H1 (cell line): ENCODE results near the gene ACTN2. TPM values are rescaled to one million over a fixed set of nuclear protein-coding genes. Genes with fewer than 3 reads are reported as not detected.

Experiments used
- CTCF ChIA-PET: fragments of 300-600 bp; sonication (Branson Sonifier 250); formaldehyde crosslinking; loops from one replicate; lab custom pipeline; 2021; ENCODE audit not compliant: partially characterized antibody; lab: Charles Lee
- POLR2A ChIA-PET: fragments of 300-600 bp; sonication (Branson Sonifier 250); formaldehyde crosslinking; loops from one replicate; lab custom pipeline; 2021; ENCODE audit warnings: inconsistent platforms; ENCODE audit not compliant: partially characterized antibody; lab: Charles Lee
- DNase-seq, 2 experiments: peaks; one replicate each; pipeline versions ENCODE4 v3.0.0 to v3.0.0-alpha.2; 2010 to 2022; ENCODE audit warnings: low spot score in 2 of 2, low read depth in 1 of 2, mixed read lengths in 1 of 2
- FAIRE-seq: peaks from 2 replicates; lab custom pipeline; 2011; peaks lifted over from hg19 to GRCh38; lab: Jason Lieb, UNC
- H2AFZ ChIP-seq: 2 replicates; pipeline ENCODE4 v1.8.1; 2012; ENCODE audit warnings: low read length, inconsistent platforms
- H2AK5ac ChIP-seq: 2 replicates; pipeline ENCODE4 v1.6.1; 2013; ENCODE audit warnings: low read depth, low read length
- H2BK120ac ChIP-seq: replicated peaks from 2 replicates; pipeline ENCODE3; 2013; ENCODE audit warnings: low read depth, low read length, inconsistent platforms
- H2BK12ac ChIP-seq: 2 replicates; pipeline ENCODE4 v1.6.1; 2013; ENCODE audit warnings: low read depth, low read length
- H2BK15ac ChIP-seq: 2 replicates; pipeline ENCODE4 v1.6.1; 2013; ENCODE audit warnings: low read length
- H2BK20ac ChIP-seq: 2 replicates; pipeline ENCODE4 v1.6.1; 2013; ENCODE audit warnings: low read length
- H2BK5ac ChIP-seq: 2 replicates; pipeline ENCODE4 v1.6.1; 2013; ENCODE audit warnings: low read depth, low read length
- H3K14ac ChIP-seq: 2 replicates; pipeline ENCODE4 v1.6.1; 2013; ENCODE audit warnings: inconsistent platforms; ENCODE audit not compliant: insufficient read length
- H3K18ac ChIP-seq: 2 replicates; pipeline ENCODE4 v1.6.1; 2013; ENCODE audit warnings: low read length; ENCODE audit errors: extremely low read depth
- H3K23ac ChIP-seq: 2 replicates; pipeline ENCODE4 v1.6.1; 2013; ENCODE audit warnings: inconsistent platforms; ENCODE audit not compliant: insufficient read length
- H3K23me2 ChIP-seq: 2 replicates; pipeline ENCODE4 v1.6.1; 2013; ENCODE audit warnings: low read depth, low read length
- H3K27ac ChIP-seq: 2 replicates; pipeline ENCODE4 v1.6.1; 2011; ENCODE audit warnings: low read depth, low read length, inconsistent platforms
- H3K27me3 ChIP-seq, 4 experiments: replicated peaks in 1 of 4; 1 replicate in 1 of 4; 2 replicates in 3 of 4; pipeline versions ENCODE4 v1.6.1 to v1.8.1; 2011 to 2013; ENCODE audit warnings: low read length in 3 of 4, mild to moderate bottlenecking in 3 of 4, inconsistent platforms in 2 of 4, mixed read lengths in 2 of 4, moderate library complexity in 1 of 4; ENCODE audit not compliant: control insufficient read depth in 3 of 4, insufficient read depth in 3 of 4; ENCODE audit errors: extremely low read depth in 1 of 4
- H3K36me3 ChIP-seq, 4 experiments: 2 replicates each; pipeline versions ENCODE4 v1.6.1 to v1.8.1; 2011 to 2013; ENCODE audit warnings: mild to moderate bottlenecking in 4 of 4, low read length in 3 of 4, moderate library complexity in 2 of 4, control low read depth in 1 of 4, inconsistent platforms in 1 of 4; ENCODE audit not compliant: insufficient read depth in 4 of 4, control insufficient read depth in 2 of 4
- H3K4ac ChIP-seq: replicated peaks from 2 replicates; pipeline ENCODE3; 2013; ENCODE audit warnings: low read length, low read depth, mixed read lengths, inconsistent platforms; ENCODE audit not compliant: insufficient read length
- H3K4me1 ChIP-seq, 4 experiments: replicated peaks in 1 of 4; 1 replicate in 1 of 4; 2 replicates in 3 of 4; pipeline versions ENCODE4 v1.6.1 to v1.8.1; 2011 to 2013; ENCODE audit warnings: low read length in 3 of 4, inconsistent platforms in 2 of 4, mixed read lengths in 1 of 4; ENCODE audit not compliant: insufficient read depth in 4 of 4, control insufficient read depth in 3 of 4
- H3K4me2 ChIP-seq, 2 experiments: 2 replicates each; pipeline versions ENCODE4 v1.6.1 to v1.8.1; 2011 to 2013; ENCODE audit warnings: low read depth in 2 of 2, low read length in 2 of 2, control low read depth in 1 of 2, inconsistent platforms in 1 of 2, mild to moderate bottlenecking in 1 of 2; ENCODE audit not compliant: insufficient read depth in 1 of 2
- H3K4me3 ChIP-seq, 4 experiments: fragments of 200-600, 300-600 bp in 1 of 4; sonication (generic), shearing (Covaris generic), sonication (Bioruptor Twin) in 1 of 4; 2 replicates each; pipeline versions ENCODE4 v1.5.1 to v1.8.1; 2011 to 2016; ENCODE audit warnings: low read length in 4 of 4, low read depth in 3 of 4, control low read depth in 2 of 4, inconsistent platforms in 2 of 4, mild to moderate bottlenecking in 2 of 4, mixed read lengths in 1 of 4, moderate library complexity in 1 of 4; ENCODE audit not compliant: insufficient read depth in 2 of 4; ENCODE audit errors: extremely low read depth in 1 of 4
- H3K56ac ChIP-seq: replicated peaks from 2 replicates; pipeline ENCODE3; 2013; ENCODE audit warnings: low read depth, mild to moderate bottlenecking, mixed read lengths, low read length, inconsistent platforms; ENCODE audit not compliant: insufficient read length
- H3K79me1 ChIP-seq: 2 replicates; pipeline ENCODE4 v1.6.1; 2013; ENCODE audit warnings: low read depth, low read length, control low read depth
- H3K79me2 ChIP-seq, 2 experiments: 2 replicates each; pipeline versions ENCODE4 v1.6.1 to v1.8.1; 2012 to 2013; ENCODE audit warnings: low read length in 2 of 2, mild to moderate bottlenecking in 2 of 2, inconsistent platforms in 1 of 2; ENCODE audit not compliant: insufficient read depth in 2 of 2, control insufficient read depth in 1 of 2
- H3K9ac ChIP-seq, 4 experiments: replicated peaks in 1 of 4; 1 replicate in 1 of 4; 2 replicates in 3 of 4; pipeline versions ENCODE4 v1.6.1 to v1.8.1; 2011 to 2013; ENCODE audit warnings: low read depth in 3 of 4, low read length in 3 of 4, control low read depth in 2 of 4, mild to moderate bottlenecking in 2 of 4, moderate library complexity in 2 of 4, inconsistent platforms in 1 of 4; ENCODE audit errors: extremely low read depth in 1 of 4
- H3K9me3 ChIP-seq, 2 experiments: 2 replicates each; pipeline versions ENCODE4 v1.6.1 to v1.8.1; 2012 to 2013; ENCODE audit warnings: mild to moderate bottlenecking in 2 of 2, moderate library complexity in 2 of 2, control low read depth in 1 of 2, inconsistent platforms in 1 of 2, low read depth in 1 of 2, low read length in 1 of 2, mixed read lengths in 1 of 2; ENCODE audit not compliant: insufficient read depth in 2 of 2
- H4K20me1 ChIP-seq, 2 experiments: replicated peaks in 1 of 2; 2 replicates each; pipeline versions ENCODE3 to v1.8.1; 2011 to 2013; ENCODE audit warnings: inconsistent platforms in 2 of 2, low read length in 2 of 2, mild to moderate bottlenecking in 1 of 2; ENCODE audit not compliant: insufficient read depth in 2 of 2, control insufficient read depth in 1 of 2
- H4K5ac ChIP-seq: 2 replicates; pipeline ENCODE4 v1.6.1; 2013; ENCODE audit warnings: low read length, low read depth, mixed read lengths, inconsistent platforms; ENCODE audit not compliant: insufficient read length
- H4K8ac ChIP-seq: 2 replicates; pipeline ENCODE4 v1.8.0; 2013; ENCODE audit warnings: mild to moderate bottlenecking, moderate library complexity, low read length, inconsistent platforms; ENCODE audit not compliant: insufficient read depth; ENCODE audit errors: extremely low read depth
- H4K91ac ChIP-seq: replicated peaks from 2 replicates; pipeline ENCODE3; 2013; ENCODE audit warnings: low read length, mixed read lengths, inconsistent platforms; ENCODE audit not compliant: insufficient read length
- CBX5 ChIP-seq: fragments of 300-800, 300-1000 bp; sonication (generic); IDR thresholded peaks from 2 replicates; pipeline ENCODE4 v1.7.1; 2016; ENCODE audit warnings: antibody characterized with exemption, low read length, low read depth
- RBBP5 ChIP-seq: IDR thresholded peaks from 2 replicates; pipeline ENCODE4 v1.7.1; 2012; ENCODE audit warnings: low read depth, mild to moderate bottlenecking, inconsistent platforms, low read length, moderate library complexity, borderline replicate concordance
- RFX5 ChIP-seq: IDR thresholded peaks from 2 replicates; pipeline ENCODE4 v1.6.1; 2011; ENCODE audit warnings: low read depth, low read length, improper control_type of control experiment, borderline replicate concordance
- RXRA ChIP-seq: IDR thresholded peaks from 2 replicates; pipeline ENCODE4 v1.6.1; 2011; ENCODE audit warnings: low read depth, mild to moderate bottlenecking, low read length, moderate library complexity; ENCODE audit not compliant: insufficient read depth
- SIN3A ChIP-seq, 2 experiments: IDR thresholded peaks in 1 of 2; conservative IDR thresholded peaks in 1 of 2; 2 replicates each; pipeline ENCODE4 v1.6.1; 2011 to 2012; ENCODE audit warnings: low read length in 2 of 2, improper control_type of control experiment in 1 of 2, low read depth in 1 of 2, mild to moderate bottlenecking in 1 of 2
- SIX5 ChIP-seq: IDR thresholded peaks from 2 replicates; pipeline ENCODE4 v1.6.1; 2011; ENCODE audit warnings: mild to moderate bottlenecking, low read depth, low read length
- SP4 ChIP-seq: IDR thresholded peaks from 2 replicates; pipeline ENCODE4 v1.6.1; 2012; ENCODE audit warnings: low read length, inconsistent platforms
- WGBS, 2 experiments: shearing (Covaris generic) in 1 of 2; methylation state at CpG; one replicate each; pipeline versions ENCODE4 v1.1.6 to v1.1.7; 2013 to 2015; ENCODE audit warnings: low lambda C conversion rate in 2 of 2, mixed read lengths in 2 of 2, inconsistent platforms in 1 of 2, low coverage in 1 of 2, missing lambda C conversion rate in 1 of 2; ENCODE audit not compliant: insufficient replicate concordance in 2 of 2, insufficient coverage in 1 of 2, insufficient read length in 1 of 2; ENCODE audit errors: extremely low coverage in 1 of 2, missing lambda C conversion rate in 1 of 2; 5-methylcytosine and 5-hydroxymethylcytosine counted together
- polyA plus RNA-seq, 7 experiments: library from polyadenylated mRNA; depleted of rRNA in 3 of 7; stranded (reverse) in 5 of 7; unstranded in 2 of 7; fragments of >200 nt in 5 of 7; fragments of 200-250 nt in 2 of 7; gene quantifications; 1 replicate in 5 of 7; 2 replicates in 1 of 7; 4 replicates in 1 of 7; pipeline versions ENCODE4 v1.2.1 to v1.2.3, GENCODE V29; 2011 to 2013; ENCODE audit warnings: missing spikeins in 2 of 7, mixed read lengths in 2 of 7
- total RNA-seq: library from RNA; stranded (reverse); fragmentation: NEBNext Ultra II Directional; extraction: Animal tissue kit (Norgen Biotek cat#: 25700); gene quantifications from 2 replicates; pipeline ENCODE4 v1.2.1, GENCODE V29; 2021
- TF ChIP-seq, protein P1 (sequence below): IDR thresholded peaks from 2 replicates; pipeline ENCODE4 v1.6.1; 2012; ENCODE audit warnings: inconsistent platforms
- TF ChIP-seq, protein P2 (sequence below): IDR thresholded peaks from 2 replicates; pipeline ENCODE4 v1.6.1; 2011; ENCODE audit warnings: low read depth, mild to moderate bottlenecking, low read length; ENCODE audit not compliant: insufficient read depth

ACTN2 gene
- total and polyA plus RNA-seq, 2 of the 8 experiments (the other 6 are each of a cell fraction or from before 2014, with no cell fraction given), result 1.9 to 4.1 TPM

GRCh38 chr1:236700903-236701302 lies 14.6 kb downstream of the ACTN2 start:
- Histone ChIP-seq H2AK5ac (no peak overlapping the region), H3K4me3 (no peak overlapping the region), H2BK15ac (no peak overlapping the region), H3K9ac (no peak overlapping the region), H3K14ac (no peak overlapping the region), H3K27me3 (no peaks in the 10 kb centered on the region), H4K91ac (no peak overlapping the region), H4K20me1 (no peaks in the 10 kb centered on the region), H2BK12ac (no peak overlapping the region), H2BK120ac (no peak overlapping the region), H2BK20ac (no peak overlapping the region), H2AFZ (no peak overlapping the region), H3K23ac (no peak overlapping the region), H3K79me2 (no peaks in the 10 kb centered on the region), H3K18ac (no peak overlapping the region), H3K36me3 (no peaks in the 10 kb centered on the region), H4K5ac (no peak overlapping the region), H3K4me2 (no peak overlapping the region), H3K56ac (no peak overlapping the region), H3K4ac (no peak overlapping the region), H3K9me3 (no peaks in the 10 kb centered on the region), H2BK5ac (no peak overlapping the region), H4K8ac (no peak overlapping the region), H3K79me1 (no peaks in the 10 kb centered on the region), H3K4me1 (peaks cover 0 to 3% (median 0%) of the 10 kb centered on the region in 4 experiments; a peak in 1 of 7 replicates), H3K23me2 (no peaks in the 10 kb centered on the region), H3K27ac (no peak overlapping the region)
- DNase-seq (no peak), FAIRE-seq (no peak)
- 38% methylated on average over 2 of the region's 2 CpGs; no CpG with 5 or more reads in 1 of the 2 experiments for WGBS, 2 experiments
- no peak for TF ChIP-seq SIX5
- no peak for TF ChIP-seq RXRA
- TF ChIP-seq SP4, result no peak
- TF ChIP-seq CBX5, result no peak
- TF ChIP-seq RBBP5, result no peak
- TF ChIP-seq, protein P1, sequence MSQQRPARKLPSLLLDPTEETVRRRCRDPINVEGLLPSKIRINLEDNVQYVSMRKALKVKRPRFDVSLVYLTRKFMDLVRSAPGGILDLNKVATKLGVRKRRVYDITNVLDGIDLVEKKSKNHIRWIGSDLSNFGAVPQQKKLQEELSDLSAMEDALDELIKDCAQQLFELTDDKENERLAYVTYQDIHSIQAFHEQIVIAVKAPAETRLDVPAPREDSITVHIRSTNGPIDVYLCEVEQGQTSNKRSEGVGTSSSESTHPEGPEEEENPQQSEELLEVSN, result no peak
- no peak for TF ChIP-seq SIN3A (conservative IDR thresholded peaks at IDR 0.05 in 1 of 2, IDR thresholded peaks at IDR 0.05 in 1 of 2; ENCODE audit: low read depth in 1 of 2, low read length in 2 of 2)
- no peak for TF ChIP-seq RFX5
- TF ChIP-seq, protein P2, sequence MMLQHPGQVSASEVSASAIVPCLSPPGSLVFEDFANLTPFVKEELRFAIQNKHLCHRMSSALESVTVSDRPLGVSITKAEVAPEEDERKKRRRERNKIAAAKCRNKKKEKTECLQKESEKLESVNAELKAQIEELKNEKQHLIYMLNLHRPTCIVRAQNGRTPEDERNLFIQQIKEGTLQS, result no peak
- ChIA-PET CTCF (no interaction called here), POLR2A (no interaction called here)
